K562 (cell line): Measurements from ENCODE around the gene POLR3C. TPM values are rescaled to one million over a fixed set of nuclear protein-coding genes. Genes with fewer than 3 reads are reported as not detected.

Experiments used
- CHCHD3 ChIP-seq: fragments of 250-450 bp; sonication (Bioruptor Pico); IDR thresholded peaks from 2 replicates; pipeline ENCODE4 v2.1.2; 2022; ENCODE audit warnings: mild to moderate bottlenecking
- HIVEP1 ChIP-seq: fragments of 250-450 bp; sonication (Bioruptor Pico); IDR thresholded peaks from 2 replicates; pipeline ENCODE4 v1.4.0; 2020; ENCODE audit warnings: mild to moderate bottlenecking
- KLF6 ChIP-seq: fragments of 250-450 bp; sonication (Bioruptor Pico); IDR thresholded peaks from 2 replicates; pipeline ENCODE4 v1.4.0; 2020; ENCODE audit warnings: mild to moderate bottlenecking, moderate library complexity, borderline replicate concordance
- MAFK ChIP-seq: IDR thresholded peaks from 2 replicates; pipeline ENCODE4 v1.6.1; 2011; ENCODE audit warnings: low read length, improper control_type of control experiment
- MED1 ChIP-seq: sonication (generic); formaldehyde crosslinking; IDR thresholded peaks from 2 replicates; pipeline ENCODE4 v1.8.1; 2023; ENCODE audit warnings: missing genetic modification reagents, borderline replicate concordance
- POU5F1 ChIP-seq: fragments of 150-350 bp; IDR thresholded peaks from 2 replicates; pipeline ENCODE4 v1.6.1; 2014; ENCODE audit warnings: borderline replicate concordance, low read length, low read depth, mild to moderate bottlenecking; ENCODE audit not compliant: partially characterized antibody
- RBM17 ChIP-seq: fragments of 200-400 bp; formaldehyde crosslinking; IDR thresholded peaks from 2 replicates; pipeline ENCODE4 v1.6.1; 2017; ENCODE audit warnings: low read depth, mild to moderate bottlenecking, low read length, borderline replicate concordance
- RUNX1 ChIP-seq: sonication (generic); IDR thresholded peaks from 2 replicates; pipeline ENCODE4 v1.6.1; 2016; ENCODE audit warnings: antibody characterized with exemption, low read depth
- STAT5B ChIP-seq: fragments of 250-450 bp; sonication (Bioruptor Pico); IDR thresholded peaks from 2 replicates; pipeline ENCODE4 v1.8.0; 2021; ENCODE audit warnings: mild to moderate bottlenecking, inconsistent platforms
- polyA plus RNA-seq, 8 experiments: library from polyadenylated mRNA; depleted of rRNA in 4 of 8; stranded (reverse) in 5 of 8; unstranded in 3 of 8; fragments of >200 nt; fragmentation: Nextera tagmentation in 2 of 8; fragmentation: Illumina TruSeq in 1 of 8; extraction: Ambion mirVana in 2 of 8; extraction: Trizol in 1 of 8; gene quantifications; 2 replicates each; pipeline versions ENCODE4 v1.2.1 to v1.2.3, GENCODE V29; 2011 to 2014; ENCODE audit warnings: inconsistent platforms in 1 of 8, missing spikeins in 1 of 8
- total RNA-seq, 7 experiments: library from RNA; depleted of rRNA in 6 of 7; stranded (reverse); fragments of >200 nt in 6 of 7; fragmentation: Illumina TruSeq in 2 of 7; extraction: Trizol in 2 of 7; gene quantifications; 2 replicates each; pipeline versions ENCODE4 v1.2.1 to v1.2.3, GENCODE V29; 2011 to 2021; ENCODE audit warnings: low replicate concordance in 1 of 7
- TF ChIP-seq, protein P1 (sequence below), 2 experiments: IDR thresholded peaks; 2 replicates each; pipeline ENCODE4 v1.6.1; 2011; ENCODE audit warnings: borderline replicate concordance in 1 of 2, control low read depth in 1 of 2, low read depth in 1 of 2, low read length in 1 of 2, mild to moderate bottlenecking in 1 of 2, mixed read lengths in 1 of 2, moderate library complexity in 1 of 2; ENCODE audit not compliant: insufficient read depth in 1 of 2, insufficient read length in 1 of 2, poor library complexity in 1 of 2, severe bottlenecking in 1 of 2; ENCODE audit errors: extremely low read depth in 1 of 2
- TF ChIP-seq, protein P2 (sequence below), 2 experiments: fragments of 450-650 bp; IDR thresholded peaks; 2 replicates each; pipeline ENCODE4 v1.6.1; 2016; ENCODE audit warnings: mild to moderate bottlenecking in 2 of 2, borderline replicate concordance in 1 of 2, low read depth in 1 of 2, moderate library complexity in 1 of 2
- TF ChIP-seq, protein P3 (sequence below): fragments of 150-350 bp; conservative IDR thresholded peaks from 2 replicates; pipeline ENCODE4 v1.6.1; 2014; ENCODE audit warnings: low read length

The POLR3C gene
- total and polyA plus RNA-seq, 9 of the 15 experiments (the other 6 are each of a cell fraction or from before 2014, with no cell fraction given) = 19.7 to 64.1 (median 45.2) TPM

DNA sequence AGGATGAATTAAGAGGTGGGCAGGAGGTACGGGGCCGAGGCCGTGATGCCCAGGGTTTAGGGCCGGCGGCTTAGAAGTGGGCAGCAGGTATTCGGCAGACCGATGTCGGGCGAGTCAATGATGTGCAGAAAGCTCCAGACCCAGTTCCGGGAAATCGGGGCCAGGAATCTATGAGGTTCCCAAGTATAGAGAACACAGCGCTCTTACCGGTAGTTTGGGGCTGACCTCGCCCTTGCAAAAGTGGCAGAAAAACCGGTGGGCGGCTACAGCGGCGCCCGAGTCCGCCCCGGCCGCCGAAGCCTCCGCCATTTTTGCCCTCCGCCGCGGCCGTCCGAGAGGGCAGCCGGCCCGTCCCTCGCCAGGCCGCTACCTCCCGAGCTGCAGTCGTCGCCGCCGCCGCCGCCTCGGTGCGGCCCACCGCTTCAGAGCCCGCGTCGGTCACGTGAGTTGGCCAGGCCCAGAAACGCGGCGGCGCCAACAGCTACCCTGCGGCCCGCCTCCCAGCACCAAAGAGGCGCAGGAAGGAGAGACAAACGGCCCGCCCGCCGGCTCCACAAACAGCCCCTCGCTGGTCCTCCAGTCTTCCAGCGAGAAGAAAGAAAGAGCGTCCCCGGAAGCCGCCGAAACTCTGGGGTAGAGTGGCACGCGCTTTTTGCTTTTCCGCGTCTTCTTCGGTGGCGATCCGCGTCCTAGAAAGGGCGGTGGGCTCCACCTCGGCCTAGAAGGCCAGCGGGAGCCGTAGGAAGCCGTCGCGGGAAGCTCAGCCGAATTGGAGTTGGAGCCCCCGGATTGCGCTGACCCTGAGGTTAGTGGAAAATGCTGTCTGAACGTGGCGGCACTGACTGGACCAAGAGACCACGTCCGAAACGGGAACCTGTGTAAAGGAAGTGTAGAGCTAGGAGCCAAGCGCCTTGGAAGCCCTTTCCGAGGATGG lies at the start of gene POLR3C, which contains the start of gene RNF115 (continued):
- TF ChIP-seq, protein P1, sequence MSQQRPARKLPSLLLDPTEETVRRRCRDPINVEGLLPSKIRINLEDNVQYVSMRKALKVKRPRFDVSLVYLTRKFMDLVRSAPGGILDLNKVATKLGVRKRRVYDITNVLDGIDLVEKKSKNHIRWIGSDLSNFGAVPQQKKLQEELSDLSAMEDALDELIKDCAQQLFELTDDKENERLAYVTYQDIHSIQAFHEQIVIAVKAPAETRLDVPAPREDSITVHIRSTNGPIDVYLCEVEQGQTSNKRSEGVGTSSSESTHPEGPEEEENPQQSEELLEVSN (IDR thresholded peaks at IDR 0.05; ENCODE audit: borderline replicate concordance in 1 of 2, extremely low read depth in 1 of 2, insufficient read depth in 1 of 2, insufficient read length in 1 of 2, low read depth in 1 of 2, low read length in 1 of 2, poor library complexity in 1 of 2, severe bottlenecking in 1 of 2) = peak; percentile 48 to 78
- TF ChIP-seq RUNX1 (no peak; the same call in 1 of the 2 replicates), HIVEP1 (CRISPR knock-in tag) (no peak), CHCHD3 (CRISPR knock-in tag) (no peak), STAT5B (CRISPR knock-in tag) (no peak), POU5F1 (no peak), RBM17 (no peak), MAFK (no peak), MED1 (CRISPR knock-in tag) (no peak), KLF6 (CRISPR knock-in tag) (no peak)
- TF ChIP-seq, protein P2, sequence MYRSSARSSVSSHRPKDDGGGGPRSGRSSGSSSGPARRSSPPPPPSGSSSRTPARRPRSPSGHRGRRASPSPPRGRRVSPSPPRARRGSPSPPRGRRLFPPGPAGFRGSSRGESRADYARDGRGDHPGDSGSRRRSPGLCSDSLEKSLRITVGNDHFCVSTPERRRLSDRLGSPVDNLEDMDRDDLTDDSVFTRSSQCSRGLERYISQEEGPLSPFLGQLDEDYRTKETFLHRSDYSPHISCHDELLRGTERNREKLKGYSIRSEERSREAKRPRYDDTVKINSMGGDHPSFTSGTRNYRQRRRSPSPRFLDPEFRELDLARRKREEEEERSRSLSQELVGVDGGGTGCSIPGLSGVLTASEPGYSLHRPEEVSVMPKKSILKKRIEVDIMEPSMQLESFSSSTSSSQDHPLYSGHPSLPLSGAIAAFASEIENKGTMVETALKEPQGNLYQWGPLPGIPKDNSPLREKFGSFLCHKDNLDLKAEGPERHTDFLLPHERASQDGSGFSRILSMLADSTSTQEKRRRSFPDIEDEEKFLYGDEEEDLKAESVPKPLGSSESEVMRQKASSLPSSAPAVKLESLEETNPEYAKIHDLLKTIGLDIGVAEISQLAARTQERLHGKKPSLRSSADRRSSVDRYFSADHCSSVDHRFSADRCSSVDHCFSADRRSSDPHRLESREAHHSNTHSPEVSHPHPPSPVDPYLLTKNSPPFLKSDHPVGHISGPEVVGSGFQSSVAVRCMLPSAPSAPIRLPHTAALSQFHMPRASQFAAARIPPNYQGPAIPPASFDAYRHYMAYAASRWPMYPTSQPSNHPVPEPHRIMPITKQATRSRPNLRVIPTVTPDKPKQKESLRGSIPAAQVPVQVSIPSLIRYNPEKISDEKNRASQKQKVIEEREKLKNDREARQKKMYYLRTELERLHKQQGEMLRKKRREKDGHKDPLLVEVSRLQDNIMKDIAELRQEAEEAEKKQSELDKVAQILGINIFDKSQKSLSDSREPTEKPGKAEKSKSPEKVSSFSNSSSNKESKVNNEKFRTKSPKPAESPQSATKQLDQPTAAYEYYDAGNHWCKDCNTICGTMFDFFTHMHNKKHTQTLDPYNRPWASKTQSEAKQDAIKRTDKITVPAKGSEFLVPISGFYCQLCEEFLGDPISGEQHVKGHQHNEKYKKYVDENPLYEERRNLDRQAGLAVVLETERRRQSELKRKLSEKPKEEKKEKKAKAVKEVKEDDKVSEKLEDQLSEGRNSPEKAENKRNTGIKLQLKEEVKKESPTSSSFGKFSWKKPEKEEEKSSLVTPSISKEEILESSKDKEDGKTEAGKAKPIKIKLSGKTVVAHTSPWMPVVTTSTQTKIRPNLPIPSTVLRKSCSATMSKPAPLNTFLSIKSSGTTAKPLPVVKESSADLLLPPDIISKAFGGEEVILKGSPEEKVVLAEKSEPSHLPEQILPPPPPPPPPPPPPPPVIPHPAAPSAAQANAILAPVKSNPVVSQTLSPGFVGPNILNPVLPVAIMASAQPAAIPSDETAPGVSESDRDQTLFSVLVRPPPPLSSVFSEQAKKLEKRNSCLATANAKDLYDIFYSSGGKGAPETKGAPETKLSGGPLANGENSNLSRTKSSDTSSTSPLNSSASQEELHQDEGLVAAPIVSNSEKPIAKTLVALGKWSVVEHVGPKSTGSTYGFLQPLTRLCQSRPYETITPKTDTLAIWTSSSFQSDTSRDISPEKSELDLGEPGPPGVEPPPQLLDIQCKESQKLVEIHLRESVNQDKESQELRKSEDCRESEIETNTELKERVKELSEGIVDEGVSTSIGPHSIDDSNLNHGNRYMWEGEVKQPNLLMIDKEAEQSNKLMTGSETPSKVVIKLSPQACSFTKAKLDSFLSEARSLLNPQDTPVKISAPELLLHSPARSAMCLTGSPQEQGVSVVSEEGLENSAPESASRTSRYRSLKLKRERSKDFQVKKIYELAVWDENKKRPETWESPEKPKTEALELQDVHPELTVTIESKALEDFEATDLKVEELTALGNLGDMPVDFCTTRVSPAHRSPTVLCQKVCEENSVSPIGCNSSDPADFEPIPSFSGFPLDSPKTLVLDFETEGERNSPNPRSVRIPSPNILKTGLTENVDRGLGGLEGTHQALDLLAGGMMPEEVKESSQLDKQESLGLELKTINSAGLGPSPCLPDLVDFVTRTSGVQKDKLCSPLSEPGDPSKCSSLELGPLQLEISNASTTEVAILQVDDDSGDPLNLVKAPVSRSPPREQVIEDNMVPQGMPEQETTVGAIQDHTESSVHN (IDR thresholded peaks at IDR 0.05; ENCODE audit: borderline replicate concordance in 1 of 2, low read depth in 1 of 2) = no peak
- TF ChIP-seq, protein P3, sequence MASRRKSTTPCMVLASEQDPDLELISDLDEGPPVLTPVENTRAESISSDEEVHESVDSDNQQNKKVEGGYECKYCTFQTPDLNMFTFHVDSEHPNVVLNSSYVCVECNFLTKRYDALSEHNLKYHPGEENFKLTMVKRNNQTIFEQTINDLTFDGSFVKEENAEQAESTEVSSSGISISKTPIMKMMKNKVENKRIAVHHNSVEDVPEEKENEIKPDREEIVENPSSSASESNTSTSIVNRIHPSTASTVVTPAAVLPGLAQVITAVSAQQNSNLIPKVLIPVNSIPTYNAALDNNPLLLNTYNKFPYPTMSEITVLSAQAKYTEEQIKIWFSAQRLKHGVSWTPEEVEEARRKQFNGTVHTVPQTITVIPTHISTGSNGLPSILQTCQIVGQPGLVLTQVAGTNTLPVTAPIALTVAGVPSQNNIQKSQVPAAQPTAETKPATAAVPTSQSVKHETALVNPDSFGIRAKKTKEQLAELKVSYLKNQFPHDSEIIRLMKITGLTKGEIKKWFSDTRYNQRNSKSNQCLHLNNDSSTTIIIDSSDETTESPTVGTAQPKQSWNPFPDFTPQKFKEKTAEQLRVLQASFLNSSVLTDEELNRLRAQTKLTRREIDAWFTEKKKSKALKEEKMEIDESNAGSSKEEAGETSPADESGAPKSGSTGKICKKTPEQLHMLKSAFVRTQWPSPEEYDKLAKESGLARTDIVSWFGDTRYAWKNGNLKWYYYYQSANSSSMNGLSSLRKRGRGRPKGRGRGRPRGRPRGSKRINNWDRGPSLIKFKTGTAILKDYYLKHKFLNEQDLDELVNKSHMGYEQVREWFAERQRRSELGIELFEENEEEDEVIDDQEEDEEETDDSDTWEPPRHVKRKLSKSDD = no peak
